Sigmoid colon (tissue), 4 donors: ENCODE results near the gene KRT5.

Experiments
- POLR2AphosphoS5 ChIP-seq, 4 donors: sonication (generic); formaldehyde crosslinking; IDR thresholded peaks; one replicate each; pipeline ENCODE4 v1.6.1; 2017; ENCODE audit warnings: antibody characterized with exemption in 4 of 4
- TF ChIP-seq, protein P1 (sequence below), 4 experiments: fragments of 450-650 bp in 3 of 4; fragments of 200-600 bp in 1 of 4; IDR thresholded peaks; one replicate each; pipeline ENCODE4 v1.5.1; 2016 to 2019; ENCODE audit warnings: antibody characterized with exemption in 4 of 4, mild to moderate bottlenecking in 3 of 4, moderate library complexity in 2 of 4

DNA sequence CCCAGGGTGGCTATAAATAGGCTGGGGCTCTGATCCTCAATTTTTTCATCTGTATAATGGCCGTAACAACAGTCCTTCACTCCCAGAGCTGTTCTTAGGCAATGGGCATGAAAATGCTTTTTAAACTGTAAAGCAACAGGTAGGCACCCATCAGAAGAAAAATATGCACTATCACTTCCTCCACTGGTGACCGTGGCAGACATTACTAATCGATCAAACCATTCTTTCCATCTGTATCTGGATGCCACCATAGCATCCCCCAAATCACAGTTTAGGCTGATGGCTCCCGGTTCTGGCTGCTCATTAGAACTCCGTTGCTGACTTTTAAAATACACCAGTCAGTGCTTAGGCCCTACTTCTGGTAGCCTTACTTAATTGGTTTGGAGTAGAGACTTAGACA lies 21.5 kb upstream of the KRT5 start:
- no peak for TF ChIP-seq POLR2AphosphoS5 (IDR thresholded peaks at IDR 0.05)
- TF ChIP-seq, protein P1, sequence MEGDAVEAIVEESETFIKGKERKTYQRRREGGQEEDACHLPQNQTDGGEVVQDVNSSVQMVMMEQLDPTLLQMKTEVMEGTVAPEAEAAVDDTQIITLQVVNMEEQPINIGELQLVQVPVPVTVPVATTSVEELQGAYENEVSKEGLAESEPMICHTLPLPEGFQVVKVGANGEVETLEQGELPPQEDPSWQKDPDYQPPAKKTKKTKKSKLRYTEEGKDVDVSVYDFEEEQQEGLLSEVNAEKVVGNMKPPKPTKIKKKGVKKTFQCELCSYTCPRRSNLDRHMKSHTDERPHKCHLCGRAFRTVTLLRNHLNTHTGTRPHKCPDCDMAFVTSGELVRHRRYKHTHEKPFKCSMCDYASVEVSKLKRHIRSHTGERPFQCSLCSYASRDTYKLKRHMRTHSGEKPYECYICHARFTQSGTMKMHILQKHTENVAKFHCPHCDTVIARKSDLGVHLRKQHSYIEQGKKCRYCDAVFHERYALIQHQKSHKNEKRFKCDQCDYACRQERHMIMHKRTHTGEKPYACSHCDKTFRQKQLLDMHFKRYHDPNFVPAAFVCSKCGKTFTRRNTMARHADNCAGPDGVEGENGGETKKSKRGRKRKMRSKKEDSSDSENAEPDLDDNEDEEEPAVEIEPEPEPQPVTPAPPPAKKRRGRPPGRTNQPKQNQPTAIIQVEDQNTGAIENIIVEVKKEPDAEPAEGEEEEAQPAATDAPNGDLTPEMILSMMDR (IDR thresholded peaks at IDR 0.05), result no peak
